ACHN (cell line): ENCODE results near the gene CYBA.

Experiments used
- DNase-seq: peaks from one replicate; pipeline ENCODE4 v3.0.0-alpha.2; 2015
- in situ Hi-C: cut with HindIII; loops from 2 replicates; pipeline ENCODE4 v1.10.0; 2017; ENCODE audit warnings: low sequenced_read_pairs, low pct_ligation_motif_present, low pct_unique_long_range_greater_than_20kb

Gene CYBA

GRCh38 chr16:88651989-88652761, 1.3 kb upstream of the CYBA start:
- in situ Hi-C loops, result no loop called here
- DNase-seq, result no peak

- DNase-seq, result peak; percentile 75
These were observed 579 bp upstream of the CYBA start for GRCh38 chr16:88651276-88651988.

GRCh38 chr16:88649924-88650748, 717 bp downstream of the CYBA start:
- in situ Hi-C loops, result no loop called here
- DNase-seq, result peak; percentile 47

More at GRCh38 chr16:88651276-88651988, 579 bp upstream of the CYBA start:
- in situ Hi-C loops, result no loop called here

- peak; percentile 67 for DNase-seq
- in situ Hi-C loops, result no loop called here
These were observed 1.5 kb downstream of the CYBA start for GRCh38 chr16:88649195-88649923.

GRCh38 chr16:88647178-88648070, 3.4 kb downstream of the CYBA start:
- in situ Hi-C loops, result no loop called here
- DNase-seq, result no peak

GRCh38 chr16:88646345-88647034, 4.4 kb downstream of the CYBA start:
- in situ Hi-C loops, result no loop called here
- DNase-seq, result no peak

GRCh38 chr16:88645941-88646340, 4.9 kb downstream of the CYBA start:
- in situ Hi-C loops, result no loop called here
- no peak for DNase-seq

- no peak for DNase-seq
- in situ Hi-C loops, result no loop called here
These were observed 5.4 kb downstream of the CYBA start for GRCh38 chr16:88645455-88645854.

GRCh38 chr16:88643644-88643932, 7.3 kb downstream of the CYBA start:
- no peak for DNase-seq
- in situ Hi-C loops, result no loop called here

- in situ Hi-C loops, result no loop called here
- DNase-seq, result no peak
These were observed 7.8 kb downstream of the CYBA start for GRCh38 chr16:88642881-88643643.

GRCh38 chr16:88640498-88641247, 10.2 kb downstream of the CYBA start:
- no peak for DNase-seq
- in situ Hi-C loops, result no loop called here

GRCh38 chr16:88640039-88640495, 10.8 kb downstream of the CYBA start:
- in situ Hi-C loops, result no loop called here
- DNase-seq, result no peak

GRCh38 chr16:88639231-88640038, 11.4 kb downstream of the CYBA start:
- peak; percentile 24 for DNase-seq
- in situ Hi-C loops, result no loop called here

GRCh38 chr16:88638323-88639230, 12.3 kb downstream of the CYBA start, which contains the start of gene IL17C:
IL17C (plus strand) TSS chr16:88638572; CDS start chr16:88638642, 70 bp downstream.
- in situ Hi-C loops, result no loop called here
- DNase-seq, result no peak
